Measurements from ENCODE around the gene PARS2. TPM values are rescaled to one million over a fixed set of nuclear protein-coding genes. Genes with fewer than 3 reads are reported as not detected.

PARS2 gene
- total and polyA plus RNA-seq, 2 experiments from 2014 or later, result 5.9 to 13.6 TPM

DNA sequence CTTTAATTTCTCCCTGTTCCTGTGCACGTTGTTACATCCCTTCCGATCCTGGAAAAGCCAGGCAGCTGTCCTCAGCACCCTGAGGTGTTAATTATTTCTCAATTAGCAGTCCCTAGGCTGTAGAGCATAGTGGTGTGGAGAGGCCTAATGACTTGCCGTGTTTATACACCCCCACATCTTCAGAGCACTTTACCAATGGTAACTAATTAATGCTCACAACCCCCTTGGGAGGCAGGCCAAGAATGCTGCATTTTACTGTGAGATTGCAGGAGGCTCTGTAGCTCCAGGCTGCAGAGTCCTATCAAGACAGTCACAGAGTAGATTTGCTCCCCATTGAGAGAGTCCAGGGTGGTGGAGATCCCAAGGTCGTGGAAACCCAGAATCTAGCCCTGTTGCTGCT, 2.4 kb upstream of the PARS2 start:
- Mint-ChIP-seq H3K4me3 (no peak overlapping the region), H3K9me3 (no peaks in the 10 kb centered on the region; the same call in 2 of the 3 replicates), H3K4me1 (peaks cover 16% of the 10 kb centered on the region), H3K27ac (no peak overlapping the region), H3K27me3 (ENCODE audit: insufficient read depth, low read depth, poor library complexity) (no peaks in the 10 kb centered on the region), H3K36me3 (ENCODE audit: low read depth) (no peaks in the 10 kb centered on the region)
- no peaks in the 10 kb centered on the region for H4K20me1 ChIP-seq (replicated peaks; ENCODE audit: insufficient read depth)
- H3K27ac ChIP-seq (ENCODE audit: low read depth), result no peak overlapping the region
- no peak overlapping the region for H3K4me2 ChIP-seq
- H3K4me1 ChIP-seq (ENCODE audit: insufficient read depth), result peaks cover 9% of the 10 kb centered on the region
- DNase-seq (ENCODE audit: low spot score) (no peak), ATAC-seq (no peak)
- H2AFZ ChIP-seq, result no peak overlapping the region
- H3K9me2 ChIP-seq (ENCODE audit: insufficient read depth), result no peaks in the 10 kb centered on the region
- H3K4me3 ChIP-seq, result no peak overlapping the region
- no peaks in the 10 kb centered on the region for H3K36me3 ChIP-seq (ENCODE audit: insufficient read depth)
- peaks cover 19% of the 10 kb centered on the region for H3K79me2 ChIP-seq (replicated peaks; ENCODE audit: insufficient read depth)
- TF ChIP-seq, protein P1, sequence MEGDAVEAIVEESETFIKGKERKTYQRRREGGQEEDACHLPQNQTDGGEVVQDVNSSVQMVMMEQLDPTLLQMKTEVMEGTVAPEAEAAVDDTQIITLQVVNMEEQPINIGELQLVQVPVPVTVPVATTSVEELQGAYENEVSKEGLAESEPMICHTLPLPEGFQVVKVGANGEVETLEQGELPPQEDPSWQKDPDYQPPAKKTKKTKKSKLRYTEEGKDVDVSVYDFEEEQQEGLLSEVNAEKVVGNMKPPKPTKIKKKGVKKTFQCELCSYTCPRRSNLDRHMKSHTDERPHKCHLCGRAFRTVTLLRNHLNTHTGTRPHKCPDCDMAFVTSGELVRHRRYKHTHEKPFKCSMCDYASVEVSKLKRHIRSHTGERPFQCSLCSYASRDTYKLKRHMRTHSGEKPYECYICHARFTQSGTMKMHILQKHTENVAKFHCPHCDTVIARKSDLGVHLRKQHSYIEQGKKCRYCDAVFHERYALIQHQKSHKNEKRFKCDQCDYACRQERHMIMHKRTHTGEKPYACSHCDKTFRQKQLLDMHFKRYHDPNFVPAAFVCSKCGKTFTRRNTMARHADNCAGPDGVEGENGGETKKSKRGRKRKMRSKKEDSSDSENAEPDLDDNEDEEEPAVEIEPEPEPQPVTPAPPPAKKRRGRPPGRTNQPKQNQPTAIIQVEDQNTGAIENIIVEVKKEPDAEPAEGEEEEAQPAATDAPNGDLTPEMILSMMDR (conservative IDR thresholded peaks at IDR 0.05; ENCODE audit: low read depth in 2 of 2), result no peak
- TF ChIP-seq, protein P2, sequence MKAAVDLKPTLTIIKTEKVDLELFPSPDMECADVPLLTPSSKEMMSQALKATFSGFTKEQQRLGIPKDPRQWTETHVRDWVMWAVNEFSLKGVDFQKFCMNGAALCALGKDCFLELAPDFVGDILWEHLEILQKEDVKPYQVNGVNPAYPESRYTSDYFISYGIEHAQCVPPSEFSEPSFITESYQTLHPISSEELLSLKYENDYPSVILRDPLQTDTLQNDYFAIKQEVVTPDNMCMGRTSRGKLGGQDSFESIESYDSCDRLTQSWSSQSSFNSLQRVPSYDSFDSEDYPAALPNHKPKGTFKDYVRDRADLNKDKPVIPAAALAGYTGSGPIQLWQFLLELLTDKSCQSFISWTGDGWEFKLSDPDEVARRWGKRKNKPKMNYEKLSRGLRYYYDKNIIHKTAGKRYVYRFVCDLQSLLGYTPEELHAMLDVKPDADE (IDR thresholded peaks at IDR 0.05), result no peak
- TF ChIP-seq CREB1 (CRISPR knock-in tag; IDR thresholded peaks at IDR 0.05; ENCODE audit: low read depth) (no peak), STAT1 (IDR thresholded peaks at IDR 0.05; ENCODE audit: unreplicated experiment) (no peak), ZNF462 (CRISPR knock-in tag; IDR thresholded peaks at IDR 0.05) (no peak), ZNF331 (CRISPR knock-in tag; IDR thresholded peaks at IDR 0.05; ENCODE audit: low read depth) (no peak), JUNB (IDR thresholded peaks at IDR 0.05; ENCODE audit: unreplicated experiment) (no peak), ZNF114 (CRISPR knock-in tag; IDR thresholded peaks at IDR 0.05) (no peak), EZH2phosphoT487 (IDR thresholded peaks at IDR 0.05; ENCODE audit: unreplicated experiment) (no peak), NANOG (IDR thresholded peaks at IDR 0.05; ENCODE audit: borderline replicate concordance) (no peak)
- 0 out of 2 replicates have a peak, but pooled peaks cover 3% of the 10 kb centered on the region for H3F3A ChIP-seq (replicated peaks; ENCODE audit: low read depth)
- no peaks in the 10 kb centered on the region for H3K27me3 ChIP-seq (ENCODE audit: insufficient read depth)

Measured in GM23338 (cell line).